Measurements from ENCODE around the gene RALGAPB. TPM values are rescaled to one million over a fixed set of nuclear protein-coding genes. Genes with fewer than 3 reads are reported as not detected.

The RALGAPB gene
- total RNA-seq, 1 donor: 45.8 TPM

DNA sequence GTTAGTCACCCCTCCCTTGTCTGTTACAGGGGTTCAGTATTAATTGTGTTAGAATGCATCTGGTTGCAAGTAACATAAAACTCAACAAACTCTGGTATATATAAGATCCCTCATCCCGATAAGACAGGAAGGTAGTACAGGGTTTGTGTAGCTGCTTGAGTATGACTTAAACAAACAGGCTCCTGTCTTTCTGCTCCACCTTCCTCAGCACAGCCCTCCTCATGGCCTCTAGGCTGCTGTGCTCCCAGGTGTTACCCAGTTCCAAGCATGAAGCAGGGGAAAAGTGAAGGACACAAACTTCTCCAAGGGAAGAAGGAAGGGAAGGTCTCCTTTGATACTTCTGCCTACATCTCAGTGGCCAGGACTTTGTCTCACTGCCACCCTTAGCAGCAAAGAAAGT, 1.4 kb upstream of the RALGAPB start:
- no peak for DNase-seq (ENCODE audit: low read depth)
- TF ChIP-seq, protein P1, sequence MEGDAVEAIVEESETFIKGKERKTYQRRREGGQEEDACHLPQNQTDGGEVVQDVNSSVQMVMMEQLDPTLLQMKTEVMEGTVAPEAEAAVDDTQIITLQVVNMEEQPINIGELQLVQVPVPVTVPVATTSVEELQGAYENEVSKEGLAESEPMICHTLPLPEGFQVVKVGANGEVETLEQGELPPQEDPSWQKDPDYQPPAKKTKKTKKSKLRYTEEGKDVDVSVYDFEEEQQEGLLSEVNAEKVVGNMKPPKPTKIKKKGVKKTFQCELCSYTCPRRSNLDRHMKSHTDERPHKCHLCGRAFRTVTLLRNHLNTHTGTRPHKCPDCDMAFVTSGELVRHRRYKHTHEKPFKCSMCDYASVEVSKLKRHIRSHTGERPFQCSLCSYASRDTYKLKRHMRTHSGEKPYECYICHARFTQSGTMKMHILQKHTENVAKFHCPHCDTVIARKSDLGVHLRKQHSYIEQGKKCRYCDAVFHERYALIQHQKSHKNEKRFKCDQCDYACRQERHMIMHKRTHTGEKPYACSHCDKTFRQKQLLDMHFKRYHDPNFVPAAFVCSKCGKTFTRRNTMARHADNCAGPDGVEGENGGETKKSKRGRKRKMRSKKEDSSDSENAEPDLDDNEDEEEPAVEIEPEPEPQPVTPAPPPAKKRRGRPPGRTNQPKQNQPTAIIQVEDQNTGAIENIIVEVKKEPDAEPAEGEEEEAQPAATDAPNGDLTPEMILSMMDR (IDR thresholded peaks at IDR 0.05; ENCODE audit: insufficient read depth, low read depth, low read length): no peak
- H3K4me3 ChIP-seq (ENCODE audit: low read depth, low read length): no peak overlapping the region

DNA sequence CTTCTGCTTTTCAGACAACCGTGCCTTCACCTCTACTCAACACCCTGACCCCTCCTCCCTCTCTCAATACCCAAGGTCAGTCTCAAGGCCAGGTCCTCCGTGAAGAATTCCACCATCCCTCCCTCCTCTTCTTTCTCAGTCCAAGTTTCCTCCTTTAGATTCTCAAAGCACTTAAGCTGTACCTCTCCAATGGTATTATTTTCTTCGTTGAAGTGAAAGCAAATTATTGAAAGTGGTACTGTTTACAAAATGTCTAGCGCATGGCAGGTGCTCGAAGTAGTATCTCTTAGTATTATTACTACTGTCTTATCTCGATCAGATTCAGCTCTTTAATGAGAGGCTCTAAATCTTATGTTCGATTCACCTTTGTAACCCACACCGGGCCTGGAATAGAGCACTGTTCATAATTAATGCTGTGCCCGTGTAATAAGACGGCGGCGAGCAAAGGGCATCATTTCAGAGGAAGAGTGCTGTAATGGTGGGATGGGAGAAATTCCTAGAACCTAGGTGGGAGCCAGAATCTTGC, 593 bp upstream of the RALGAPB start:
- no peak for DNase-seq (ENCODE audit: low read depth)
- H3K4me3 ChIP-seq (ENCODE audit: low read depth, low read length): peak overlapping the region; percentile 85
- TF ChIP-seq, protein P1 (IDR thresholded peaks at IDR 0.05; ENCODE audit: insufficient read depth, low read depth, low read length): no peak

DNA sequence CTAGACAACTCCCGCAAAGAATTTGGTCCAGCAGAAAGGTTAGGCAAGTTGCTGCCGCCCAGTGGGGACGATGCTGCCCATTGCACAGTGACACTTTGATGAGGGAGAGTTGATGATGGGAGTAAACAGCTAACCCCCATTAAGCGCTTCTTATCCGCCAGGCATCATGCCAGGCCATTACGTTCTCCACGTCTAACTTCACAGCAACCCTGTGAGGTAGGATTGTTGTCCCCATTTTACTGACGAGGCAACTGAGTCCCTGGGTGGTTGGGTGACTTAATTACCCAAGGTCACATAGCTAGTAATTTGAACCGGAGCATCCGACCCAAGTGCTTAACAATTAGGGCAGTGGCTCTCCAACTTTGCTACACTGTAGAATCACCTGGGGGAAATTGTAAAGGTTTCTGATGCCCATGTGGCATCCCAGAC, 738 bp downstream of the RALGAPB start:
- peak; percentile 19 for DNase-seq (ENCODE audit: low read depth)
- peak overlapping the region; percentile 85 for H3K4me3 ChIP-seq (ENCODE audit: low read depth, low read length)
- TF ChIP-seq, protein P1 (IDR thresholded peaks at IDR 0.05; ENCODE audit: insufficient read depth, low read depth, low read length): no peak

DNA sequence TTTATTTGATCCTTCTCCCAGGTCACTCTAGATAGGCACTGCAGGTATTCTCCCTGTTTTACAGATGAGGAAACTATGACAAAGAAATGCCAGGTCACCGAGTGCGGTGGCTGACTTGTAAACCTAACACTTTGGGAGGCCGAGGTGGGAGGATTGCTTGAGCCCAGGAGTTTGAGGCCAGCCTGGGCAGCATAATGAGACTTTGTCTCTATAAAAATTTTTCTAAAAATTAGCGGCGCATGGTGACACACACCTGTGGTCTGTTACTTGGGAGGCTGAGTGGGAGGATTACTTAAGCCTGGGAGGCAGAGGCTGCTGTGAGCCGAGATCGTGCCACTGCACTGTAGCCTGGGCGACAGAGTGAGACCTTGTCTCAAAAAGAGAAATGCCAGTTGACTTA, 5.1 kb downstream of the RALGAPB start:
- no peak overlapping the region for H3K4me3 ChIP-seq (ENCODE audit: low read depth, low read length)
- TF ChIP-seq, protein P1 (IDR thresholded peaks at IDR 0.05; ENCODE audit: insufficient read depth, low read depth, low read length): no peak
- DNase-seq (ENCODE audit: low read depth): no peak

DNA sequence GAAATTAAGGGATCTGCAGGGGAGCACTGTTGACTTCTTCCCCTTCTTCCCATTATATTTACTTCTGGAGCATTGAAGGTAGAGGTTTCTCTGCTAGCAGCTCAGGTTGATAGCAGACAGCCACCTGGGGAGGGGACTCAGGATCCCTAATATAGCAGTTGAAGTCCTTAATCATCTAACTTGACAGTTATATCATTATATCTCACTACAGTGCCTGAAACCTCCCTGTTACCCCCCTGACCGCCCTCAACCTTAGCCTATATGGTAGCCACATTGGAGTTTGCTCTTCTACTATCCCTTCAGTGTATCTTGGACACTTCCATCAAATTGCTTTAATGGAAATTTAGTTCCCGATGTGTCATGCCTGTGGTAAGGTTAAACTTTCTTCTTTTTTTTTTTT, 7.0 kb downstream of the RALGAPB start:
- TF ChIP-seq, protein P1 (IDR thresholded peaks at IDR 0.05; ENCODE audit: insufficient read depth, low read depth, low read length): no peak
- H3K4me3 ChIP-seq (ENCODE audit: low read depth, low read length): no peak overlapping the region
- DNase-seq (ENCODE audit: low read depth): no peak

DNA sequence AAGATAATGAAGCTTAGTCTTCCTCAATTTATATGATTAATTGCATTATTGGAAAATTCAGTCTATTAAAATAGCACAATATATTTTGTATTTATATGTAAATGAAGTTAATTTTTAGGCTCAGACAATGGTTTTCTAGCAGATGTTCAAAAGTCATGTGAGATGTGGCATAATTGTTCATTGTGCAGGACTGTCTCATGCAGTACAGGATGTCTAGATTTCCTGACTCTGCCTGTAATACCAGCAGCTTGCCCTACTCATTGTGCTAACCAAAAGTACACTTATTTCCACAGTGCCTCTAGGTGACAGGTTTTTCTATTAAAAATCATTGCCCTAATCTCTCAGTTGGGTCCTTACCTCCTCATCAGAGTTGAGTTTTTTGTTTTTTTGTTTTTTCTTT, 12.4 kb downstream of the RALGAPB start:
- no peak for DNase-seq (ENCODE audit: low read depth)
- TF ChIP-seq, protein P1 (IDR thresholded peaks at IDR 0.05; ENCODE audit: insufficient read depth, low read depth, low read length): no peak
- H3K4me3 ChIP-seq (ENCODE audit: low read depth, low read length): no peak overlapping the region

DNA sequence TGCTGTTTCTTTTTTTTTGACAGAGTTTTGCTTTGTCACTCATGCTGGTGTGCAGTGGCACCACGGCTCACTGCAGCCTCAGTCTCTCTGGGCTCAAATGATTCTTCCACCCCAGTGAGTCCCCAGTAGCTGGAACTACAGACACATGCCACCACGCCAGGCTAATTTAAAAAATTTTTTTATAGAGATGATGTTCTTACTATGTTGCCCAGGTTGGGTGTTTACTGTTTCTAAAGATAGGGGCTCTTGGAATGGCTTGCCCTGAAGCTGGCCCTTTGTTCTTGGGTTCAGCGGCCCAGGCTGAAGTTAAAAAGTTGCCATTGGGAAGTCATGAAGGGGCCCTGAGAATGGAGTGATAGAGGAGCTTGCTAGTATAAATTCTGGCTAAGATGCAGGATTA, 16.5 kb downstream of the RALGAPB start:
- DNase-seq (ENCODE audit: low read depth): no peak
- H3K4me3 ChIP-seq (ENCODE audit: low read depth, low read length): no peak overlapping the region
- TF ChIP-seq, protein P1 (IDR thresholded peaks at IDR 0.05; ENCODE audit: insufficient read depth, low read depth, low read length): no peak
